ENCODE results near the gene TM4SF4.

The TM4SF4 gene

GRCh38 chr3:149468504-149469212, 5.8 kb upstream of the TM4SF4 start:
- Histone ChIP-seq H3K9me3 (ENCODE audit: control insufficient read depth, low read length) (no peaks in the 10 kb centered on the region), H3K27ac (ENCODE audit: low read depth, low read length, severe bottlenecking) (no peak overlapping the region), H3K4me1 (ENCODE audit: control insufficient read depth, insufficient read depth, low read length, poor library complexity, severe bottlenecking) (peaks cover 46% of the 10 kb centered on the region), H3K4me3 (ENCODE audit: extremely low read depth, insufficient read depth, low read length, poor library complexity, severe bottlenecking) (no peak overlapping the region), H3K36me3 (ENCODE audit: control insufficient read depth, insufficient read depth, low read length) (no peaks in the 10 kb centered on the region)
- WGBS, 2 experiments (ENCODE audit: insufficient coverage in 2 of 2): no CpG with 5 or more reads among the region's 2 CpGs

- no peaks in the 10 kb centered on the region for H3K9me3 ChIP-seq (ENCODE audit: control insufficient read depth, low read length)
- H3K4me1 ChIP-seq (ENCODE audit: control insufficient read depth, insufficient read depth, low read length, poor library complexity, severe bottlenecking): peaks cover 53% of the 10 kb centered on the region
- no peaks in the 10 kb centered on the region for H3K36me3 ChIP-seq (ENCODE audit: control insufficient read depth, insufficient read depth, low read length)
- no peak overlapping the region for H3K27ac ChIP-seq (ENCODE audit: low read depth, low read length, severe bottlenecking)
- 88 to 96% methylated on average over 3 of the region's 3 CpGs for WGBS, 2 experiments (ENCODE audit: insufficient coverage in 2 of 2)
- no peak overlapping the region for H3K4me3 ChIP-seq (ENCODE audit: extremely low read depth, insufficient read depth, low read length, poor library complexity, severe bottlenecking)
Measured at GRCh38 chr3:149470381-149470780, 4.1 kb upstream of the TM4SF4 start.

- Histone ChIP-seq H3K4me3 (ENCODE audit: extremely low read depth, insufficient read depth, low read length, poor library complexity, severe bottlenecking) (no peak overlapping the region), H3K4me1 (ENCODE audit: control insufficient read depth, insufficient read depth, low read length, poor library complexity, severe bottlenecking) (peaks cover 40% of the 10 kb centered on the region), H3K9me3 (ENCODE audit: control insufficient read depth, low read length) (no peaks in the 10 kb centered on the region), H3K36me3 (ENCODE audit: control insufficient read depth, insufficient read depth, low read length) (no peaks in the 10 kb centered on the region), H3K27ac (ENCODE audit: low read depth, low read length, severe bottlenecking) (no peak overlapping the region)
- no CpG with 5 or more reads among the region's 2 CpGs for WGBS, 2 experiments (ENCODE audit: insufficient coverage in 2 of 2)
Measured at GRCh38 chr3:149472030-149472797, 2.3 kb upstream of the TM4SF4 start.

GRCh38 chr3:149473357-149474249, 894 bp upstream of the TM4SF4 start:
- no peaks in the 10 kb centered on the region for H3K9me3 ChIP-seq (ENCODE audit: control insufficient read depth, low read length)
- H3K36me3 ChIP-seq (ENCODE audit: control insufficient read depth, insufficient read depth, low read length): no peaks in the 10 kb centered on the region
- H3K4me3 ChIP-seq (ENCODE audit: extremely low read depth, insufficient read depth, low read length, poor library complexity, severe bottlenecking): no peak overlapping the region
- peaks cover 35% of the 10 kb centered on the region for H3K4me1 ChIP-seq (ENCODE audit: control insufficient read depth, insufficient read depth, low read length, poor library complexity, severe bottlenecking)
- WGBS, 2 experiments (ENCODE audit: insufficient coverage in 2 of 2): 80 to 94% methylated on average over 2 of the region's 7 CpGs
- H3K27ac ChIP-seq (ENCODE audit: low read depth, low read length, severe bottlenecking): no peak overlapping the region

GRCh38 chr3:149475451-149476060, 1.1 kb downstream of the TM4SF4 start:
- Histone ChIP-seq H3K27ac (ENCODE audit: low read depth, low read length, severe bottlenecking) (no peak overlapping the region), H3K9me3 (ENCODE audit: control insufficient read depth, low read length) (no peaks in the 10 kb centered on the region), H3K4me1 (ENCODE audit: control insufficient read depth, insufficient read depth, low read length, poor library complexity, severe bottlenecking) (peaks cover 39% of the 10 kb centered on the region), H3K36me3 (ENCODE audit: control insufficient read depth, insufficient read depth, low read length) (no peaks in the 10 kb centered on the region), H3K4me3 (ENCODE audit: extremely low read depth, insufficient read depth, low read length, poor library complexity, severe bottlenecking) (no peak overlapping the region)
- WGBS, 2 experiments (ENCODE audit: insufficient coverage in 2 of 2): 92 to 98% methylated on average over 6 of the region's 7 CpGs

GRCh38 chr3:149476225-149476624, 1.7 kb downstream of the TM4SF4 start:
- Histone ChIP-seq H3K4me1 (ENCODE audit: control insufficient read depth, insufficient read depth, low read length, poor library complexity, severe bottlenecking) (peaks cover 34% of the 10 kb centered on the region), H3K36me3 (ENCODE audit: control insufficient read depth, insufficient read depth, low read length) (no peaks in the 10 kb centered on the region), H3K9me3 (ENCODE audit: control insufficient read depth, low read length) (no peaks in the 10 kb centered on the region), H3K27ac (ENCODE audit: low read depth, low read length, severe bottlenecking) (no peak overlapping the region), H3K4me3 (ENCODE audit: extremely low read depth, insufficient read depth, low read length, poor library complexity, severe bottlenecking) (no peak overlapping the region)
- WGBS, 2 experiments (ENCODE audit: insufficient coverage in 2 of 2): 83 to 90% methylated on average over 2 to 3 of the region's 4 CpGs

- Histone ChIP-seq H3K4me3 (ENCODE audit: extremely low read depth, insufficient read depth, low read length, poor library complexity, severe bottlenecking) (no peak overlapping the region), H3K27ac (ENCODE audit: low read depth, low read length, severe bottlenecking) (peak overlapping the region; percentile 54)
Measured at GRCh38 chr3:149479621-149480325, 5.3 kb downstream of the TM4SF4 start.

GRCh38 chr3:149480326-149481017, 6.0 kb downstream of the TM4SF4 start:
- Histone ChIP-seq H3K27ac (ENCODE audit: low read depth, low read length, severe bottlenecking) (peak overlapping the region; percentile 54), H3K9me3 (ENCODE audit: control insufficient read depth, low read length) (no peaks in the 10 kb centered on the region), H3K4me1 (ENCODE audit: control insufficient read depth, insufficient read depth, low read length, poor library complexity, severe bottlenecking) (peaks cover 7% of the 10 kb centered on the region), H3K36me3 (ENCODE audit: control insufficient read depth, insufficient read depth, low read length) (no peaks in the 10 kb centered on the region), H3K4me3 (ENCODE audit: extremely low read depth, insufficient read depth, low read length, poor library complexity, severe bottlenecking) (no peak overlapping the region)
- 70 to 91% methylated on average over 11 of the region's 15 CpGs for WGBS, 2 experiments (ENCODE audit: insufficient coverage in 2 of 2)

More at GRCh38 chr3:149479621-149480325, 5.3 kb downstream of the TM4SF4 start:
- WGBS, 2 experiments (ENCODE audit: insufficient coverage in 2 of 2): 90% methylated on average over 12 to 13 of the region's 14 CpGs
- no peaks in the 10 kb centered on the region for H3K9me3 ChIP-seq (ENCODE audit: control insufficient read depth, low read length)
- no peaks in the 10 kb centered on the region for H3K36me3 ChIP-seq (ENCODE audit: control insufficient read depth, insufficient read depth, low read length)
- peaks cover 12% of the 10 kb centered on the region for H3K4me1 ChIP-seq (ENCODE audit: control insufficient read depth, insufficient read depth, low read length, poor library complexity, severe bottlenecking)

- no peaks in the 10 kb centered on the region for H3K9me3 ChIP-seq (ENCODE audit: control insufficient read depth, low read length)
- H3K4me3 ChIP-seq (ENCODE audit: extremely low read depth, insufficient read depth, low read length, poor library complexity, severe bottlenecking): no peak overlapping the region
- 100% methylated on average over 1 of the region's 3 CpGs; no CpG with 5 or more reads in 1 of the 2 experiments for WGBS, 2 experiments (ENCODE audit: insufficient coverage in 2 of 2)
- H3K27ac ChIP-seq (ENCODE audit: low read depth, low read length, severe bottlenecking): no peak overlapping the region
- peaks cover 7% of the 10 kb centered on the region for H3K4me1 ChIP-seq (ENCODE audit: control insufficient read depth, insufficient read depth, low read length, poor library complexity, severe bottlenecking)
- H3K36me3 ChIP-seq (ENCODE audit: control insufficient read depth, insufficient read depth, low read length): no peaks in the 10 kb centered on the region
Measured at GRCh38 chr3:149481056-149481455, 6.6 kb downstream of the TM4SF4 start.

Measured in mesodermal cell (in vitro differentiated cells).